Liver (tissue), 9 donors: ENCODE data around the gene LMF2. TPM values are rescaled to one million over a fixed set of nuclear protein-coding genes. Genes with fewer than 3 reads are reported as not detected.

Source experiments
- DNase-seq: peaks from one replicate; pipeline ENCODE4 v3.0.0-alpha.2; 2017; ENCODE audit warnings: low spot score
- H3K27ac ChIP-seq, 2 donors: one replicate each; pipeline ENCODE4 v1.7.0; 2013; ENCODE audit warnings: inconsistent platforms in 2 of 2, low read length in 2 of 2, control low read depth in 1 of 2, low read depth in 1 of 2, mild to moderate bottlenecking in 1 of 2
- H3K27me3 ChIP-seq, 4 donors: one replicate each; pipeline versions ENCODE4 v1.6.1 to v1.7.0; 2013; ENCODE audit warnings: low read length in 3 of 4, inconsistent platforms in 1 of 4, mild to moderate bottlenecking in 1 of 4, moderate library complexity in 1 of 4; ENCODE audit not compliant: control insufficient read depth in 4 of 4, insufficient read depth in 4 of 4
- H3K36me3 ChIP-seq, 4 donors: one replicate each; pipeline versions ENCODE4 v1.6.1 to v1.7.0; 2013; ENCODE audit warnings: low read length in 3 of 4, mild to moderate bottlenecking in 3 of 4, low read depth in 1 of 4, moderate library complexity in 1 of 4; ENCODE audit not compliant: control insufficient read depth in 4 of 4, insufficient read depth in 3 of 4
- H3K4me1 ChIP-seq, 4 donors: one replicate each; pipeline versions ENCODE4 v1.6.1 to v1.7.0; 2013; ENCODE audit warnings: low read length in 3 of 4, mild to moderate bottlenecking in 3 of 4, moderate library complexity in 1 of 4; ENCODE audit not compliant: control insufficient read depth in 4 of 4, insufficient read depth in 4 of 4
- H3K4me3 ChIP-seq, 3 donors: one replicate each; pipeline versions ENCODE4 v1.6.1 to v1.7.0; 2013; ENCODE audit warnings: low read length in 3 of 3, control low read depth in 1 of 3, low read depth in 1 of 3, mild to moderate bottlenecking in 1 of 3
- H3K9ac ChIP-seq, 2 donors: one replicate each; pipeline ENCODE4 v1.7.0; 2013; ENCODE audit warnings: low read length in 2 of 2, mild to moderate bottlenecking in 2 of 2, moderate library complexity in 2 of 2, control low read depth in 1 of 2, low read depth in 1 of 2
- H3K9me3 ChIP-seq, 4 donors: one replicate each; pipeline versions ENCODE4 v1.6.1 to v1.7.0; 2013; ENCODE audit warnings: low read length in 3 of 4; ENCODE audit not compliant: control insufficient read depth in 4 of 4
- EGR1 ChIP-seq, 2 donors: IDR thresholded peaks; 2 replicates each; pipeline ENCODE4 v1.6.1; 2016 to 2018; ENCODE audit warnings: antibody characterized with exemption in 2 of 2, low read depth in 2 of 2
- FOXA1 ChIP-seq: IDR thresholded peaks from 2 replicates; pipeline ENCODE4 v1.6.1; 2016; ENCODE audit warnings: antibody characterized with exemption
- FOXA2 ChIP-seq: IDR thresholded peaks from 2 replicates; pipeline ENCODE4 v1.6.1; 2016; ENCODE audit warnings: antibody characterized with exemption
- GABPA ChIP-seq, 2 donors: IDR thresholded peaks in 1 of 2; conservative IDR thresholded peaks in 1 of 2; 2 replicates each; pipeline ENCODE4 v1.6.1; 2016; ENCODE audit warnings: antibody characterized with exemption in 2 of 2, mild to moderate bottlenecking in 1 of 2, moderate library complexity in 1 of 2
- HNF4A ChIP-seq, 2 donors: conservative IDR thresholded peaks; 2 replicates each; pipeline ENCODE4 v1.6.1; 2016; ENCODE audit warnings: antibody characterized with exemption in 2 of 2, mild to moderate bottlenecking in 2 of 2
- HNF4G ChIP-seq: IDR thresholded peaks from 2 replicates; pipeline ENCODE4 v1.6.1; 2016; ENCODE audit warnings: antibody characterized with exemption
- JUND ChIP-seq, 2 donors: IDR thresholded peaks; 2 replicates each; pipeline ENCODE4 v1.6.1; 2016; ENCODE audit warnings: antibody characterized with exemption in 2 of 2
- NR2F2 ChIP-seq: IDR thresholded peaks from 2 replicates; pipeline ENCODE4 v1.6.1; 2016; ENCODE audit warnings: antibody characterized with exemption
- RAD21 ChIP-seq, 2 donors: IDR thresholded peaks; 2 replicates each; pipeline ENCODE4 v1.6.1; 2016; ENCODE audit warnings: antibody characterized with exemption in 2 of 2, mild to moderate bottlenecking in 2 of 2
- RXRA ChIP-seq, 2 donors: IDR thresholded peaks; 2 replicates each; pipeline ENCODE4 v1.6.1; 2017 to 2018; ENCODE audit warnings: antibody characterized with exemption in 2 of 2, mild to moderate bottlenecking in 1 of 2
- SP1 ChIP-seq: IDR thresholded peaks from 2 replicates; pipeline ENCODE4 v1.6.1; 2018; ENCODE audit warnings: antibody characterized with exemption, mild to moderate bottlenecking
- TAF1 ChIP-seq: conservative IDR thresholded peaks from 2 replicates; pipeline ENCODE4 v1.6.1; 2016; ENCODE audit warnings: antibody characterized with exemption, mild to moderate bottlenecking
- YY1 ChIP-seq: IDR thresholded peaks from 2 replicates; pipeline ENCODE4 v1.6.1; 2016; ENCODE audit warnings: antibody characterized with exemption, mild to moderate bottlenecking
- WGBS: extraction: QIAGEN DNeasy Blood & Tissue Kit; methylation state at CpG from one replicate; pipeline ENCODE4 v1.1.7; 2013; 5-methylcytosine and 5-hydroxymethylcytosine counted together
- polyA plus RNA-seq, 2 donors: library from polyadenylated mRNA; stranded (reverse) in 1 of 2; unstranded in 1 of 2; fragments of 200-250 nt in 1 of 2; fragments of >200 nt in 1 of 2; fragmentation: Nextera tagmentation in 1 of 2; extraction: Ambion mirVana in 1 of 2; gene quantifications; one replicate each; pipeline versions ENCODE4 v1.2.1 to v1.2.3, GENCODE V29; 2013 to 2015
- total RNA-seq, 2 donors: library from RNA; depleted of rRNA; stranded (reverse); fragments of >200 nt; gene quantifications; one replicate each; pipeline ENCODE4 v1.2.3, GENCODE V29; 2014
- TF ChIP-seq, protein P1 (sequence below): IDR thresholded peaks from 2 replicates; pipeline ENCODE4 v1.6.1; 2016; ENCODE audit warnings: antibody characterized with exemption
- TF ChIP-seq, protein P2 (sequence below): IDR thresholded peaks from 2 replicates; pipeline ENCODE4 v1.6.1; 2016; ENCODE audit warnings: antibody characterized with exemption
- TF ChIP-seq, protein P3 (sequence below): fragments of 150-350 bp; IDR thresholded peaks from 2 replicates; pipeline ENCODE4 v1.5.1; 2017; ENCODE audit warnings: improper control_type of control experiment, low read depth, low read length; ENCODE audit not compliant: missing input control
- TF ChIP-seq, protein P4 (sequence below): IDR thresholded peaks from 2 replicates; pipeline ENCODE4 v1.6.1; 2016; ENCODE audit warnings: antibody characterized with exemption
- TF ChIP-seq, protein P5 (sequence below): IDR thresholded peaks from 2 replicates; pipeline ENCODE4 v1.6.1; 2016; ENCODE audit warnings: antibody characterized with exemption, mild to moderate bottlenecking
- donor health status: healthy.
- donor health status: healthy.
- donor health status: healthy.
- donor health status: healthy.
- donor health status: healthy.

Gene LMF2
- total and polyA plus RNA-seq, 4 donors = 16.7 to 35.6 (median 25.9) TPM

- Histone ChIP-seq H3K4me1 (peaks cover 0 to 8% (median 3%) of the 10 kb centered on the region in 4 donors), H3K27ac (no peak overlapping the region), H3K27me3 (no peaks in the 10 kb centered on the region), H3K9me3 (no peaks in the 10 kb centered on the region), H3K9ac (no peak overlapping the region), H3K4me3 (no peak overlapping the region), H3K36me3 (peaks cover 11 to 53% (median 18%) of the 10 kb centered on the region in 4 donors)
- no peak for TF ChIP-seq JUND (IDR thresholded peaks at IDR 0.05)
- no peak for TF ChIP-seq RAD21 (IDR thresholded peaks at IDR 0.05)
- TF ChIP-seq, protein P1, sequence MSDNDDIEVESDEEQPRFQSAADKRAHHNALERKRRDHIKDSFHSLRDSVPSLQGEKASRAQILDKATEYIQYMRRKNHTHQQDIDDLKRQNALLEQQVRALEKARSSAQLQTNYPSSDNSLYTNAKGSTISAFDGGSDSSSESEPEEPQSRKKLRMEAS = no peak
- TF ChIP-seq, protein P2, sequence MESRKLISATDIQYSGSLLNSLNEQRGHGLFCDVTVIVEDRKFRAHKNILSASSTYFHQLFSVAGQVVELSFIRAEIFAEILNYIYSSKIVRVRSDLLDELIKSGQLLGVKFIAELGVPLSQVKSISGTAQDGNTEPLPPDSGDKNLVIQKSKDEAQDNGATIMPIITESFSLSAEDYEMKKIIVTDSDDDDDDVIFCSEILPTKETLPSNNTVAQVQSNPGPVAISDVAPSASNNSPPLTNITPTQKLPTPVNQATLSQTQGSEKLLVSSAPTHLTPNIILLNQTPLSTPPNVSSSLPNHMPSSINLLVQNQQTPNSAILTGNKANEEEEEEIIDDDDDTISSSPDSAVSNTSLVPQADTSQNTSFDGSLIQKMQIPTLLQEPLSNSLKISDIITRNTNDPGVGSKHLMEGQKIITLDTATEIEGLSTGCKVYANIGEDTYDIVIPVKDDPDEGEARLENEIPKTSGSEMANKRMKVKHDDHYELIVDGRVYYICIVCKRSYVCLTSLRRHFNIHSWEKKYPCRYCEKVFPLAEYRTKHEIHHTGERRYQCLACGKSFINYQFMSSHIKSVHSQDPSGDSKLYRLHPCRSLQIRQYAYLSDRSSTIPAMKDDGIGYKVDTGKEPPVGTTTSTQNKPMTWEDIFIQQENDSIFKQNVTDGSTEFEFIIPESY = no peak
- TF ChIP-seq, protein P3, sequence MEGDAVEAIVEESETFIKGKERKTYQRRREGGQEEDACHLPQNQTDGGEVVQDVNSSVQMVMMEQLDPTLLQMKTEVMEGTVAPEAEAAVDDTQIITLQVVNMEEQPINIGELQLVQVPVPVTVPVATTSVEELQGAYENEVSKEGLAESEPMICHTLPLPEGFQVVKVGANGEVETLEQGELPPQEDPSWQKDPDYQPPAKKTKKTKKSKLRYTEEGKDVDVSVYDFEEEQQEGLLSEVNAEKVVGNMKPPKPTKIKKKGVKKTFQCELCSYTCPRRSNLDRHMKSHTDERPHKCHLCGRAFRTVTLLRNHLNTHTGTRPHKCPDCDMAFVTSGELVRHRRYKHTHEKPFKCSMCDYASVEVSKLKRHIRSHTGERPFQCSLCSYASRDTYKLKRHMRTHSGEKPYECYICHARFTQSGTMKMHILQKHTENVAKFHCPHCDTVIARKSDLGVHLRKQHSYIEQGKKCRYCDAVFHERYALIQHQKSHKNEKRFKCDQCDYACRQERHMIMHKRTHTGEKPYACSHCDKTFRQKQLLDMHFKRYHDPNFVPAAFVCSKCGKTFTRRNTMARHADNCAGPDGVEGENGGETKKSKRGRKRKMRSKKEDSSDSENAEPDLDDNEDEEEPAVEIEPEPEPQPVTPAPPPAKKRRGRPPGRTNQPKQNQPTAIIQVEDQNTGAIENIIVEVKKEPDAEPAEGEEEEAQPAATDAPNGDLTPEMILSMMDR = no peak
- no peak for TF ChIP-seq HNF4A (conservative IDR thresholded peaks at IDR 0.05)
- TF ChIP-seq RXRA (IDR thresholded peaks at IDR 0.05) = no peak
- no peak for TF ChIP-seq FOXA1
- no peak for TF ChIP-seq GABPA (IDR thresholded peaks at IDR 0.05 in 1 of 2, conservative IDR thresholded peaks at IDR 0.05 in 1 of 2)
- TF ChIP-seq NR2F2 = no peak
- TF ChIP-seq SP1 = no peak
- TF ChIP-seq, protein P4, sequence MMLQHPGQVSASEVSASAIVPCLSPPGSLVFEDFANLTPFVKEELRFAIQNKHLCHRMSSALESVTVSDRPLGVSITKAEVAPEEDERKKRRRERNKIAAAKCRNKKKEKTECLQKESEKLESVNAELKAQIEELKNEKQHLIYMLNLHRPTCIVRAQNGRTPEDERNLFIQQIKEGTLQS = no peak
- TF ChIP-seq EGR1 (IDR thresholded peaks at IDR 0.05; ENCODE audit: low read depth in 2 of 2) = no peak
- TF ChIP-seq HNF4G = no peak
- no peak for TF ChIP-seq YY1
- TF ChIP-seq, protein P5, sequence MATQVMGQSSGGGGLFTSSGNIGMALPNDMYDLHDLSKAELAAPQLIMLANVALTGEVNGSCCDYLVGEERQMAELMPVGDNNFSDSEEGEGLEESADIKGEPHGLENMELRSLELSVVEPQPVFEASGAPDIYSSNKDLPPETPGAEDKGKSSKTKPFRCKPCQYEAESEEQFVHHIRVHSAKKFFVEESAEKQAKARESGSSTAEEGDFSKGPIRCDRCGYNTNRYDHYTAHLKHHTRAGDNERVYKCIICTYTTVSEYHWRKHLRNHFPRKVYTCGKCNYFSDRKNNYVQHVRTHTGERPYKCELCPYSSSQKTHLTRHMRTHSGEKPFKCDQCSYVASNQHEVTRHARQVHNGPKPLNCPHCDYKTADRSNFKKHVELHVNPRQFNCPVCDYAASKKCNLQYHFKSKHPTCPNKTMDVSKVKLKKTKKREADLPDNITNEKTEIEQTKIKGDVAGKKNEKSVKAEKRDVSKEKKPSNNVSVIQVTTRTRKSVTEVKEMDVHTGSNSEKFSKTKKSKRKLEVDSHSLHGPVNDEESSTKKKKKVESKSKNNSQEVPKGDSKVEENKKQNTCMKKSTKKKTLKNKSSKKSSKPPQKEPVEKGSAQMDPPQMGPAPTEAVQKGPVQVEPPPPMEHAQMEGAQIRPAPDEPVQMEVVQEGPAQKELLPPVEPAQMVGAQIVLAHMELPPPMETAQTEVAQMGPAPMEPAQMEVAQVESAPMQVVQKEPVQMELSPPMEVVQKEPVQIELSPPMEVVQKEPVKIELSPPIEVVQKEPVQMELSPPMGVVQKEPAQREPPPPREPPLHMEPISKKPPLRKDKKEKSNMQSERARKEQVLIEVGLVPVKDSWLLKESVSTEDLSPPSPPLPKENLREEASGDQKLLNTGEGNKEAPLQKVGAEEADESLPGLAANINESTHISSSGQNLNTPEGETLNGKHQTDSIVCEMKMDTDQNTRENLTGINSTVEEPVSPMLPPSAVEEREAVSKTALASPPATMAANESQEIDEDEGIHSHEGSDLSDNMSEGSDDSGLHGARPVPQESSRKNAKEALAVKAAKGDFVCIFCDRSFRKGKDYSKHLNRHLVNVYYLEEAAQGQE = no peak
- no peak for TF ChIP-seq TAF1
- no peak for TF ChIP-seq FOXA2
- no peak for DNase-seq
- 98% methylated on average over 7 of the region's 7 CpGs for WGBS
Observed at GRCh38 chr22:50518606-50519005, 11.1 kb upstream of the LMF2 start.
